ENCODE results near the gene WNT2B. TPM values are rescaled to one million over a fixed set of nuclear protein-coding genes. Genes with fewer than 3 reads are reported as not detected.

The WNT2B gene
- total RNA-seq, 1 donor = 2.2 TPM

DNA sequence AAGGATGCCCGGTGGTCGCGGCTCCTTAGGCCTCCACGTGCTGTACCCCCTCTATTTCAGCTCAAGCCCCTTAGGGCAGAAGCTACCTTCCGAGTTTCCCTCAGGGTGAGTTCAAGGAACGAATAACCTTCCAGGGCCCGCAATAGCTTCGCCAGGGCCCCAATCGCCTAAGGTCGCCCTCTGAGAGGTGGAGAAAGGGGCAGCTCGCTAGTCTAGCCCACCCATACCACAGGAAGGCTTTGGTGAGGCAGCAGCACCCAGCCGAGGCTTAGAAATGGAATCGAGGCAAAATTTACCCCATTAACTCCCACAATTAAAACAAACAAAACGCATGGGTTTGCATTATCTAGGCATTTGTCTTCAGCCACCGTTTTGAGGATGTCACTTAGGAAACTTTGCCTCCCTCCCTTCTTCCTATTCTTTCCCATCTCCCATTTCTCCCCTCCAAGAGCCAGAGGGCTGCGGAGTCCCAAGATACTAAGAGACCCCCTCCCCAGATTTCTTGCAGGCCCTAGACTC is 954 bp downstream of the WNT2B start:
- no peak overlapping the region for H2AFZ ChIP-seq (ENCODE audit: low read length)
- no peak overlapping the region for H3K27ac ChIP-seq (ENCODE audit: low read depth, low read length)
- H3K4me2 ChIP-seq (ENCODE audit: insufficient read depth, low read length) = peak overlapping the region; percentile 87
- H3K36me3 ChIP-seq (ENCODE audit: insufficient read depth, low read length) = no peaks in the 10 kb centered on the region
- TF ChIP-seq, protein P1, sequence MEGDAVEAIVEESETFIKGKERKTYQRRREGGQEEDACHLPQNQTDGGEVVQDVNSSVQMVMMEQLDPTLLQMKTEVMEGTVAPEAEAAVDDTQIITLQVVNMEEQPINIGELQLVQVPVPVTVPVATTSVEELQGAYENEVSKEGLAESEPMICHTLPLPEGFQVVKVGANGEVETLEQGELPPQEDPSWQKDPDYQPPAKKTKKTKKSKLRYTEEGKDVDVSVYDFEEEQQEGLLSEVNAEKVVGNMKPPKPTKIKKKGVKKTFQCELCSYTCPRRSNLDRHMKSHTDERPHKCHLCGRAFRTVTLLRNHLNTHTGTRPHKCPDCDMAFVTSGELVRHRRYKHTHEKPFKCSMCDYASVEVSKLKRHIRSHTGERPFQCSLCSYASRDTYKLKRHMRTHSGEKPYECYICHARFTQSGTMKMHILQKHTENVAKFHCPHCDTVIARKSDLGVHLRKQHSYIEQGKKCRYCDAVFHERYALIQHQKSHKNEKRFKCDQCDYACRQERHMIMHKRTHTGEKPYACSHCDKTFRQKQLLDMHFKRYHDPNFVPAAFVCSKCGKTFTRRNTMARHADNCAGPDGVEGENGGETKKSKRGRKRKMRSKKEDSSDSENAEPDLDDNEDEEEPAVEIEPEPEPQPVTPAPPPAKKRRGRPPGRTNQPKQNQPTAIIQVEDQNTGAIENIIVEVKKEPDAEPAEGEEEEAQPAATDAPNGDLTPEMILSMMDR (IDR thresholded peaks at IDR 0.05; ENCODE audit: extremely low read depth, low read depth, low read length) = no peak
- H3K9me3 ChIP-seq (ENCODE audit: low read depth, low read length) = no peaks in the 10 kb centered on the region
- DNase-seq (ENCODE audit: insufficient read length, low spot score, missing footprints) = peak; percentile 81
- peak overlapping the region; percentile 71 for H3K4me3 ChIP-seq (ENCODE audit: insufficient read depth, low read length)
- peaks cover 9% of the 10 kb centered on the region for H3K27me3 ChIP-seq (ENCODE audit: insufficient read depth, low read length)
- no peaks in the 10 kb centered on the region for H3K79me2 ChIP-seq (ENCODE audit: insufficient read depth, low read length)
- H3K4me1 ChIP-seq (ENCODE audit: insufficient read depth, low read length) = peaks cover 22% of the 10 kb centered on the region
- H4K20me1 ChIP-seq (ENCODE audit: insufficient read depth, low read length) = no peaks in the 10 kb centered on the region

DNA sequence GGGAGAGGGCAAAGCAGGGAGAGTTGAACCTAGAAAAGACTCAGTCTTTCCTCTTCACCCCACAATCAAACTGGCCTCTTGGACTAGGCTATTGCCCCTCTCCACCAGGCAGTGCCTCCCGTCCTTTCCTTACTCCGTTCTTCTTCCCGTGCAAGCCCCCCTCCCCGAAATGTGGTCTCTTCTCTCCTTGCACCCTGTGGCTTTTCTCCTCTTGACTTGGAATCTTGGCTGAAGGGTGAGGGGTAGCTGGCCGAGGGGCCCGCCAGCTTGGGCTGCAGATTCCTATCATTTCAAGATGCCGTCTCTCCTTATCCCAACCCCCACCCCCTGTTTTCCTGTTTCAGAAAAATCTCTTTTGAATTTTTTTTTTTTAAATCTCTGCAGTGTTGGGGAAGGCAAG is 1.6 kb downstream of the WNT2B start:
- Histone ChIP-seq H3K4me3 (ENCODE audit: insufficient read depth, low read length) (no peak overlapping the region), H3K27ac (ENCODE audit: low read depth, low read length) (no peak overlapping the region), H3K4me1 (ENCODE audit: insufficient read depth, low read length) (peaks cover 24% of the 10 kb centered on the region), H2AFZ (ENCODE audit: low read length) (no peak overlapping the region), H3K9me3 (ENCODE audit: low read depth, low read length) (no peaks in the 10 kb centered on the region), H3K79me2 (ENCODE audit: insufficient read depth, low read length) (no peaks in the 10 kb centered on the region), H3K36me3 (ENCODE audit: insufficient read depth, low read length) (no peaks in the 10 kb centered on the region), H3K27me3 (ENCODE audit: insufficient read depth, low read length) (peaks cover 9% of the 10 kb centered on the region), H3K4me2 (ENCODE audit: insufficient read depth, low read length) (no peak overlapping the region), H4K20me1 (ENCODE audit: insufficient read depth, low read length) (no peaks in the 10 kb centered on the region)
- TF ChIP-seq, protein P1 (IDR thresholded peaks at IDR 0.05; ENCODE audit: extremely low read depth, low read depth, low read length) = no peak
- peak; percentile 64 for DNase-seq (ENCODE audit: insufficient read length, low spot score, missing footprints)

DNA sequence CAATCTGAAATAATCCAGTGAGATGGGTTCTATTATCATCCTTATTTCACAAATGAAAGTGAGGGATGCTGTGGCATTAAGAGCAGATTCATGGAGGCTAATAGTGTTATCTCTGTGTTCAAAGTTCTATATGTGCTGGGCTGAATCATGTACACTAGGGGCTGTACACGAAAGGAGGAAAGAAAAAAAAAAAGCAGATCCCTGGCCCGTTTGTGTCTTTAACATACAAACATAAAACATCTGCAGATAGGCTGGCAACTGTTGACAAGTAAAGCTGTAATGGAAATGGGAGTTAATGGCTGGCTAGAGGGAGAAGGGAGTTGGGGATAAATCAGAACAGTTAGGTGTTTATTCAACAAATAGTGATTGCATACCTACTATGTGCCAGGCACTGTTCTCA is 3.1 kb downstream of the WNT2B start:
- H3K4me1 ChIP-seq (ENCODE audit: insufficient read depth, low read length) = peaks cover 31% of the 10 kb centered on the region
- H4K20me1 ChIP-seq (ENCODE audit: insufficient read depth, low read length) = no peaks in the 10 kb centered on the region

DNA sequence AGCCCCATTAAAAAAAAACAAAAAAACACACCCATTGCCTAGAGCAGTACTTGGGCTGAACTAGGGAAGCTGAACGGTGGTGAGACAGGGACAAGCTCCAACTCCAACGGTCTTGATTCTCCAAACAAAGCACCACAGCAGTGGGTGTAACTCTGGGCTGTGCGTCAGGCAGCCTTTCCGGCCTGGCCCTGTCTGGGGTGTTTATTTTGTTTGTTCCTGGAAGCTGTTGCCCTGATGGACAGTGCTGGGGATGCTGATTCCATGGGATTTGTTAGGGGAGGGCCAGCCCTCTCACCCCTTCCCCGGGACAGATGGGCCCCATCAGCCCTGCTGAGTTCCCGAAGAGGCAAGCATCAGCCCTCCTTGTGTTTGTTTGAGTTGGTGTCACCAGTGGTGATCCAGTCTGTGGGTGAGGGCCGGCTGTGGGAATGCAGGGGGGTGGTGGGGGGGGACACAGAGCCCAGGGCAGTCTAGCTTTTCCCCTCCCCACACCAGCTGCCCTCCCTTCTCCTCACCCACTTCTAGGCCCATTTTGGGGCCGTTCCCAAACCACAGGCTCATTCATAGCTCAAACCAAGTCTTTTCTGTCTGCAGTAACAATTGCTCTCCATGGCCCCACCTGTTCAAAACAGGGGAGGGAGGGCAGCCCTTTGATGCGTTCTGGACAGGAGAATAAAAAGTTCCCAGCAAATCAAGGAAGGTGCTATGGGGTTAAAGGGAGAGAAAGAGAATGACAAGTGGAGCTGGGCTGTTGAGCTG is 4.5 kb downstream of the WNT2B start:
- TF ChIP-seq, protein P1 (IDR thresholded peaks at IDR 0.05; ENCODE audit: extremely low read depth, low read depth, low read length) = no peak
- no peaks in the 10 kb centered on the region for H4K20me1 ChIP-seq (ENCODE audit: insufficient read depth, low read length)
- H3K4me2 ChIP-seq (ENCODE audit: insufficient read depth, low read length) = no peak overlapping the region
- no peak overlapping the region for H3K4me3 ChIP-seq (ENCODE audit: insufficient read depth, low read length)
- H3K27me3 ChIP-seq (ENCODE audit: insufficient read depth, low read length) = peaks cover 9% of the 10 kb centered on the region
- no peaks in the 10 kb centered on the region for H3K9me3 ChIP-seq (ENCODE audit: low read depth, low read length)
- H3K4me1 ChIP-seq (ENCODE audit: insufficient read depth, low read length) = peaks cover 24% of the 10 kb centered on the region
- peak; percentile 88 for DNase-seq (ENCODE audit: insufficient read length, low spot score, missing footprints)
- no peak overlapping the region for H2AFZ ChIP-seq (ENCODE audit: low read length)
- no peaks in the 10 kb centered on the region for H3K36me3 ChIP-seq (ENCODE audit: insufficient read depth, low read length)
- no peaks in the 10 kb centered on the region for H3K79me2 ChIP-seq (ENCODE audit: insufficient read depth, low read length)
- H3K27ac ChIP-seq (ENCODE audit: low read depth, low read length) = no peak overlapping the region

More for the DNA sequence above, 3.1 kb downstream of the WNT2B start:
- peak; percentile 74 for DNase-seq (ENCODE audit: insufficient read length, low spot score, missing footprints)
- Histone ChIP-seq H3K79me2 (ENCODE audit: insufficient read depth, low read length) (no peaks in the 10 kb centered on the region), H3K4me3 (ENCODE audit: insufficient read depth, low read length) (no peak overlapping the region), H2AFZ (ENCODE audit: low read length) (no peak overlapping the region), H3K9me3 (ENCODE audit: low read depth, low read length) (no peaks in the 10 kb centered on the region), H3K27me3 (ENCODE audit: insufficient read depth, low read length) (peaks cover 9% of the 10 kb centered on the region), H3K27ac (ENCODE audit: low read depth, low read length) (no peak overlapping the region), H3K36me3 (ENCODE audit: insufficient read depth, low read length) (no peaks in the 10 kb centered on the region), H3K4me2 (ENCODE audit: insufficient read depth, low read length) (no peak overlapping the region)
- TF ChIP-seq, protein P1 (IDR thresholded peaks at IDR 0.05; ENCODE audit: extremely low read depth, low read depth, low read length) = no peak

Data from osteoblast (primary cell).